H9 (cell line): Measurements from ENCODE around the gene MC4R. TPM values are rescaled to one million over a fixed set of nuclear protein-coding genes. Genes with fewer than 3 reads are reported as not detected.

ENCODE experiments used
- DNase-seq: peaks from one replicate; pipeline ENCODE4 v3.0.0-alpha.2; 2017
- H2AFZ ChIP-seq: one replicate; pipeline ENCODE4 v1.6.1; 2013; ENCODE audit warnings: mild to moderate bottlenecking, low read length, control low read depth, moderate library complexity
- H2AK5ac ChIP-seq: 2 replicates; pipeline ENCODE4 v1.6.1; 2013; ENCODE audit warnings: low read length, control low read depth, mixed read lengths; ENCODE audit not compliant: insufficient read length
- H2BK120ac ChIP-seq: one replicate; pipeline ENCODE4 v1.6.1; 2013; ENCODE audit warnings: low read depth, mild to moderate bottlenecking, low read length, control low read depth, inconsistent platforms; ENCODE audit not compliant: poor library complexity, severe bottlenecking
- H2BK12ac ChIP-seq: 2 replicates; pipeline ENCODE4 v1.6.1; 2013; ENCODE audit warnings: low read length, control low read depth, mixed read lengths, low read depth; ENCODE audit not compliant: insufficient read length
- H2BK15ac ChIP-seq: 2 replicates; pipeline ENCODE4 v1.6.1; 2013; ENCODE audit warnings: low read depth, low read length, control low read depth
- H2BK20ac ChIP-seq: one replicate; pipeline ENCODE4 v1.6.1; 2013; ENCODE audit warnings: low read depth, mild to moderate bottlenecking, low read length, control low read depth, inconsistent platforms; ENCODE audit not compliant: poor library complexity, severe bottlenecking
- H2BK5ac ChIP-seq: 2 replicates; pipeline ENCODE4 v1.6.1; 2013; ENCODE audit warnings: low read length, control low read depth, mixed read lengths; ENCODE audit not compliant: insufficient read length
- H3K14ac ChIP-seq: 2 replicates; pipeline ENCODE4 v1.6.1; 2013; ENCODE audit warnings: low read length, control low read depth; ENCODE audit not compliant: insufficient read depth
- H3K18ac ChIP-seq: 2 replicates; pipeline ENCODE4 v1.6.1; 2013; ENCODE audit warnings: low read depth, mild to moderate bottlenecking, mixed read lengths, low read length, control low read depth; ENCODE audit not compliant: insufficient read length
- H3K23ac ChIP-seq: 2 replicates; pipeline ENCODE4 v1.6.1; 2013; ENCODE audit warnings: low read length, control low read depth, mixed read lengths, low read depth; ENCODE audit not compliant: insufficient read length
- H3K23me2 ChIP-seq: 2 replicates; pipeline ENCODE4 v1.6.1; 2013; ENCODE audit warnings: low read depth, mild to moderate bottlenecking, mixed read lengths, low read length, control low read depth; ENCODE audit not compliant: insufficient read length, poor library complexity, severe bottlenecking
- H3K27ac ChIP-seq: 2 replicates; pipeline ENCODE4 v1.5.1; 2013; ENCODE audit warnings: low read length, control low read depth, mixed read lengths, low read depth; ENCODE audit not compliant: insufficient read length
- H3K27me3 ChIP-seq: 2 replicates; pipeline ENCODE4 v1.6.1; 2013; ENCODE audit warnings: low read length, control low read depth, inconsistent platforms; ENCODE audit not compliant: insufficient read depth
- H3K4ac ChIP-seq: 2 replicates; pipeline ENCODE4 v1.6.1; 2013; ENCODE audit warnings: low read depth, mild to moderate bottlenecking, control low read depth, inconsistent platforms, low read length, moderate library complexity
- H3K4me1 ChIP-seq: 2 replicates; pipeline ENCODE4 v1.6.1; 2013; ENCODE audit warnings: low read length, control low read depth, inconsistent platforms; ENCODE audit not compliant: insufficient read depth
- H3K4me2 ChIP-seq: 2 replicates; pipeline ENCODE4 v1.6.1; 2013; ENCODE audit warnings: low read length, control low read depth, mixed read lengths; ENCODE audit not compliant: insufficient read length, insufficient read depth
- H3K56ac ChIP-seq: 2 replicates; pipeline ENCODE4 v1.6.1; 2013; ENCODE audit warnings: low read depth, mild to moderate bottlenecking, mixed read lengths, low read length, control low read depth; ENCODE audit not compliant: insufficient read length
- H3K79me1 ChIP-seq: 2 replicates; pipeline ENCODE4 v1.6.1; 2013; ENCODE audit warnings: low read depth, mild to moderate bottlenecking, moderate library complexity, low read length, control low read depth, inconsistent platforms; ENCODE audit not compliant: insufficient read depth, poor library complexity, severe bottlenecking
- H3K79me2 ChIP-seq: 2 replicates; pipeline ENCODE4 v1.6.1; 2013; ENCODE audit warnings: low read length, control low read depth, inconsistent platforms; ENCODE audit not compliant: insufficient read depth
- H3K9ac ChIP-seq: 2 replicates; pipeline ENCODE4 v1.6.1; 2013; ENCODE audit warnings: low read length, control low read depth, mixed read lengths; ENCODE audit not compliant: insufficient read length; ENCODE audit errors: extremely low read depth
- H3K9me3 ChIP-seq: one replicate; pipeline ENCODE4 v1.6.1; 2013; ENCODE audit warnings: low read depth, low read length, inconsistent platforms; ENCODE audit not compliant: control insufficient read depth
- H3T11ph ChIP-seq: one replicate; pipeline ENCODE4 v1.6.1; 2013; ENCODE audit warnings: mild to moderate bottlenecking, low read length, control low read depth, inconsistent platforms
- H4K20me1 ChIP-seq: one replicate; pipeline ENCODE4 v1.6.1; 2013; ENCODE audit not compliant: control insufficient read depth, insufficient read length, insufficient read depth
- H4K5ac ChIP-seq: 2 replicates; pipeline ENCODE4 v1.6.1; 2013; ENCODE audit warnings: low read depth, mild to moderate bottlenecking, mixed read lengths, low read length, control low read depth; ENCODE audit not compliant: insufficient read length
- H4K8ac ChIP-seq: replicated peaks from 2 replicates; pipeline ENCODE4 v1.6.1; 2013; ENCODE audit warnings: low read length, control low read depth, mixed read lengths, low read depth; ENCODE audit not compliant: insufficient read length
- H4K91ac ChIP-seq: 2 replicates; pipeline ENCODE4 v1.6.1; 2013; ENCODE audit warnings: low read depth, mild to moderate bottlenecking, moderate library complexity, mixed read lengths, low read length, control low read depth; ENCODE audit not compliant: insufficient read length
- H3K27ac Mint-ChIP-seq, 3 experiments: 2 replicates in 2 of 3; 3 replicates in 1 of 3; pipeline ENCODE4 v1.8.0; 2020 to 2021; ENCODE audit warnings: mixed read lengths in 3 of 3, mild to moderate bottlenecking in 1 of 3, moderate library complexity in 1 of 3
- H3K27me3 Mint-ChIP-seq: 2 replicates; pipeline ENCODE4 v1.8.0; 2021; ENCODE audit warnings: low read depth, mild to moderate bottlenecking, moderate library complexity, mixed read lengths
- H3K36me3 Mint-ChIP-seq, 3 experiments: 2 replicates in 2 of 3; 3 replicates in 1 of 3; pipeline ENCODE4 v1.8.0; 2020 to 2021; ENCODE audit warnings: low read depth in 3 of 3, mixed read lengths in 3 of 3; ENCODE audit not compliant: insufficient read depth in 1 of 3
- H3K4me1 Mint-ChIP-seq, 2 experiments: 2 replicates each; pipeline ENCODE4 v1.8.0; 2020; ENCODE audit warnings: mixed read lengths in 2 of 2
- H3K4me3 Mint-ChIP-seq, 2 experiments: 2 replicates in 1 of 2; 3 replicates in 1 of 2; pipeline ENCODE4 v1.8.0; 2020 to 2021; ENCODE audit warnings: mild to moderate bottlenecking in 2 of 2, mixed read lengths in 2 of 2, moderate library complexity in 1 of 2
- H3K9me3 Mint-ChIP-seq, 2 experiments: 2 replicates in 1 of 2; 3 replicates in 1 of 2; pipeline ENCODE4 v1.8.0; 2020; ENCODE audit warnings: mild to moderate bottlenecking in 2 of 2, mixed read lengths in 2 of 2, moderate library complexity in 1 of 2
- CTCF ChIP-seq: fragments of 200-600 bp; sonication (generic); conservative IDR thresholded peaks from 3 replicates; pipeline ENCODE4 v1.8.0; 2021; ENCODE audit warnings: antibody characterized with exemption, mild to moderate bottlenecking
- WGBS: extraction: QIAGEN DNeasy Blood & Tissue Kit; methylation state at CpG from one replicate; pipeline ENCODE4 v1.1.7; 2013; ENCODE audit warnings: missing lambda C conversion rate, low lambda C conversion rate, mixed read lengths; ENCODE audit not compliant: insufficient read length; ENCODE audit errors: extremely low coverage; 5-methylcytosine and 5-hydroxymethylcytosine counted together
- total RNA-seq: library from RNA; stranded (reverse); gene quantifications from 2 replicates; pipeline ENCODE4 v1.2.1, GENCODE V29; 2021

The MC4R gene
- total RNA-seq, 1 experiment from 2014 or later, result not detected

DNA sequence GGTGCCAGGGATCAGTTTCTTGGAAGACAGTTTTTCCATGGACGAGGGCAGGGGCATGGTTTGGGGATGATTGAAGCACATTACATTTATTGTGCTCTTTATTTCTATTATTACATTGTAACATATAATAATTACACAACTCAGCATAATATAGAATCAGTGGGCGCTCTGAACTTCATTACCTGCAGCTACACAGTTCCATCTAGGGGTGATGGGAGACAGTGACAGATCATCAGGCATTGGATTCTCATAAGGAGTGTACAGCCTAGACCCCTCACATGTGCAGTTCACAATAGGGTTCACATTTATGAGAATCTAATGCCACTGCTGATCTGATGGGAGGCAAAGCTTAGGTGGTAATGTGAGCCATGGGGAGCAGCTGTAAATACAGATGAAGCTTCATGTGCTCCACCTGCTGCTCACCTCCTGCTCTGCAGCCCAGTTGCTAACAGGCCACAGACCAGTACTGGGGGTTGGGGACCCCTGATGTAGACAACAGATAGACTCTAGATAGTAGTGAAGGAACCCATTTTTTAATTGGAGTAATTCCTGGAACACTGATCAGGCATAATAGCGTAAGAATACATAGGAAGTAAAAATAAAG lies 41.5 kb upstream of the MC4R start:
- Histone ChIP-seq H4K8ac (no peak overlapping the region), H3K23me2 (no peaks in the 10 kb centered on the region), H2BK12ac (no peak overlapping the region), H3K4ac (no peak overlapping the region), H2BK120ac (no peak overlapping the region), H3K27me3 (no peaks in the 10 kb centered on the region), H3K79me1 (no peaks in the 10 kb centered on the region), H3T11ph (no peak overlapping the region), H4K5ac (no peak overlapping the region), H3K23ac (no peak overlapping the region), H2AFZ (no peak overlapping the region), H3K9ac (no peak overlapping the region), H2AK5ac (no peak overlapping the region), H3K14ac (no peak overlapping the region), H3K18ac (no peak overlapping the region), H2BK15ac (no peak overlapping the region), H4K91ac (no peak overlapping the region), H2BK20ac (no peak overlapping the region), H2BK5ac (no peak overlapping the region), H3K4me2 (no peak overlapping the region), H3K79me2 (no peaks in the 10 kb centered on the region), H4K20me1 (no peaks in the 10 kb centered on the region), H3K27ac (no peak overlapping the region), H3K9me3 (no peaks in the 10 kb centered on the region), H3K4me1 (no peaks in the 10 kb centered on the region), H3K56ac (no peak overlapping the region)
- Mint-ChIP-seq H3K4me3 (no peak overlapping the region), H3K4me1 (no peaks in the 10 kb centered on the region), H3K36me3 (no peaks in the 10 kb centered on the region), H3K9me3 (no peaks in the 10 kb centered on the region), H3K27me3 (no peaks in the 10 kb centered on the region), H3K27ac (peak overlapping the region in 1 of 3 experiments; percentile 45; a peak in 2 of 7 replicates)
- WGBS, result no CpG with 5 or more reads among the region's 3 CpGs
- peak; percentile 61 for DNase-seq
- peak; percentile 74 for TF ChIP-seq CTCF
